ENCODE results near the gene CTCFL. TPM values are rescaled to one million over a fixed set of nuclear protein-coding genes. Genes with fewer than 3 reads are reported as not detected.

Gene CTCFL
- polyA plus RNA-seq, 1 experiment = not detected

DNA sequence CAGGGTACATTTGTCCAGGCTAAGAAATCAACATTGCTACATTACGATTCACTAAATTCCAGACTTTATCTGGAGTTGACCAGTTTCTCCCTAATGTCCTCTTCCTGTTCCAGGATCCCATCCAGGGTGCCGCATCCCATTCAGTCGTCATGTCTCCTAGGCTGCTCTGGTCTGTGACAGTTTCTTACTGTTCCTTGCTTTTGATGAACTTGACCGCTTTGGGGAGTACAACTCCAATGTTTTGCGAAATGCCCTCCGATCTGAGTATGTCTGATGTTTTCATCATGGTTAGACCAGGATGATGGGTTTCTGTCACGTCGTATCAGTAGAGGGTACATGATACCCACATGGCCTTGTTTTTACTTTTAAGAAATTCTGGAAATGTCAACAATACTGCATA is 62.2 kb downstream of the CTCFL start:
- ChIA-PET CTCF (no interaction called here), POLR2A (no interaction called here)
- Histone ChIP-seq H3K27me3 (ENCODE audit: control insufficient read depth, insufficient read depth, low read length) (peaks cover under 1% of the 10 kb centered on the region), H3K4me3 (ENCODE audit: low read depth, low read length) (no peak overlapping the region), H3K36me3 (ENCODE audit: control insufficient read depth, insufficient read depth, low read length) (no peaks in the 10 kb centered on the region)
- DNase-seq (ENCODE audit: low read depth) = no peak
- TF ChIP-seq, protein P1, sequence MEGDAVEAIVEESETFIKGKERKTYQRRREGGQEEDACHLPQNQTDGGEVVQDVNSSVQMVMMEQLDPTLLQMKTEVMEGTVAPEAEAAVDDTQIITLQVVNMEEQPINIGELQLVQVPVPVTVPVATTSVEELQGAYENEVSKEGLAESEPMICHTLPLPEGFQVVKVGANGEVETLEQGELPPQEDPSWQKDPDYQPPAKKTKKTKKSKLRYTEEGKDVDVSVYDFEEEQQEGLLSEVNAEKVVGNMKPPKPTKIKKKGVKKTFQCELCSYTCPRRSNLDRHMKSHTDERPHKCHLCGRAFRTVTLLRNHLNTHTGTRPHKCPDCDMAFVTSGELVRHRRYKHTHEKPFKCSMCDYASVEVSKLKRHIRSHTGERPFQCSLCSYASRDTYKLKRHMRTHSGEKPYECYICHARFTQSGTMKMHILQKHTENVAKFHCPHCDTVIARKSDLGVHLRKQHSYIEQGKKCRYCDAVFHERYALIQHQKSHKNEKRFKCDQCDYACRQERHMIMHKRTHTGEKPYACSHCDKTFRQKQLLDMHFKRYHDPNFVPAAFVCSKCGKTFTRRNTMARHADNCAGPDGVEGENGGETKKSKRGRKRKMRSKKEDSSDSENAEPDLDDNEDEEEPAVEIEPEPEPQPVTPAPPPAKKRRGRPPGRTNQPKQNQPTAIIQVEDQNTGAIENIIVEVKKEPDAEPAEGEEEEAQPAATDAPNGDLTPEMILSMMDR (IDR thresholded peaks at IDR 0.05; ENCODE audit: insufficient read depth, low read depth, low read length) = no peak

DNA sequence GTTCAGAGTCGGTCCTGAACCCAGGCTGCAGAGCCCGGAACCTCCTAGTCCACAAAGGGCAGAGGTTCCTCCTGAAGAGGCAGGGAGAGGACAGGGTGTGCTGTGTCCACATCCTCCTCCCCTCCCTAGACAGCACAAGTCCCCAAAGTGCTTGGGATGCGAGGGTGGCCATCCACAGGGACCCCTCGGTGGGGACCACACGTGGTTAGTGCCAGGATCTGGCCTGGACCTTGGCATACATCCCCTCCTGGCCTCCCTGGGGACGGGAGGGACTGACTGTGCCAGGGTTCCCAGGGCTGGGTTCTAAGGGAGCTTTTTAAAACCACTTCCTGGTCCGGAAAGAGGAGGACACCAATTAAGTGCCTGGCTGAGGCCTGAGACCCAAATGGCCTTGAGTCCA is 63.2 kb downstream of the CTCFL start:
- TF ChIP-seq, protein P1 (IDR thresholded peaks at IDR 0.05; ENCODE audit: insufficient read depth, low read depth, low read length) = no peak
- no peak for DNase-seq (ENCODE audit: low read depth)
- POLR2A ChIA-PET = no interaction called here
- CTCF ChIA-PET = no interaction called here
- Histone ChIP-seq H3K4me3 (ENCODE audit: low read depth, low read length) (no peak overlapping the region), H3K27me3 (ENCODE audit: control insufficient read depth, insufficient read depth, low read length) (peaks cover 2% of the 10 kb centered on the region), H3K36me3 (ENCODE audit: control insufficient read depth, insufficient read depth, low read length) (no peaks in the 10 kb centered on the region)

GRCh38 chr20:57460781-57461465 is 64.0 kb downstream of the CTCFL start:
- POLR2A ChIA-PET = no interaction called here
- CTCF ChIA-PET = no interaction called here
- DNase-seq (ENCODE audit: low read depth) = no peak
- Histone ChIP-seq H3K27me3 (ENCODE audit: control insufficient read depth, insufficient read depth, low read length) (peaks cover 2% of the 10 kb centered on the region), H3K36me3 (ENCODE audit: control insufficient read depth, insufficient read depth, low read length) (no peaks in the 10 kb centered on the region), H3K4me3 (ENCODE audit: low read depth, low read length) (no peak overlapping the region)
- TF ChIP-seq, protein P1 (IDR thresholded peaks at IDR 0.05; ENCODE audit: insufficient read depth, low read depth, low read length) = no peak

GRCh38 chr20:57459897-57460296 is 65.0 kb downstream of the CTCFL start:
- TF ChIP-seq, protein P1 (IDR thresholded peaks at IDR 0.05; ENCODE audit: insufficient read depth, low read depth, low read length) = no peak
- CTCF ChIA-PET = no interaction called here
- POLR2A ChIA-PET = no interaction called here

GRCh38 chr20:57459278-57459677 is 65.7 kb downstream of the CTCFL start:
- H3K27me3 ChIP-seq (ENCODE audit: control insufficient read depth, insufficient read depth, low read length) = peaks cover 2% of the 10 kb centered on the region; the same call in 1 of the 2 replicates

More at GRCh38 chr20:57459897-57460296, 65.0 kb downstream of the CTCFL start:
- no peak for DNase-seq (ENCODE audit: low read depth)
- peaks cover 2% of the 10 kb centered on the region; the same call in 1 of the 2 replicates for H3K27me3 ChIP-seq (ENCODE audit: control insufficient read depth, insufficient read depth, low read length)
- H3K36me3 ChIP-seq (ENCODE audit: control insufficient read depth, insufficient read depth, low read length) = no peaks in the 10 kb centered on the region
- no peak overlapping the region for H3K4me3 ChIP-seq (ENCODE audit: low read depth, low read length)

More at GRCh38 chr20:57459278-57459677, 65.7 kb downstream of the CTCFL start:
- POLR2A ChIA-PET = no interaction called here
- no peaks in the 10 kb centered on the region for H3K36me3 ChIP-seq (ENCODE audit: control insufficient read depth, insufficient read depth, low read length)
- CTCF ChIA-PET = no interaction called here
- no peak for DNase-seq (ENCODE audit: low read depth)
- TF ChIP-seq, protein P1 (IDR thresholded peaks at IDR 0.05; ENCODE audit: insufficient read depth, low read depth, low read length) = no peak
- no peak overlapping the region for H3K4me3 ChIP-seq (ENCODE audit: low read depth, low read length)
